ENCODE data around the gene CACNA1B. TPM values are rescaled to one million over a fixed set of nuclear protein-coding genes. Genes with fewer than 3 reads are reported as not detected.

CACNA1B gene
- total and polyA plus RNA-seq, 9 donors: 0.01 to 3.8 (median 0.16) TPM; not detected in 1

DNA sequence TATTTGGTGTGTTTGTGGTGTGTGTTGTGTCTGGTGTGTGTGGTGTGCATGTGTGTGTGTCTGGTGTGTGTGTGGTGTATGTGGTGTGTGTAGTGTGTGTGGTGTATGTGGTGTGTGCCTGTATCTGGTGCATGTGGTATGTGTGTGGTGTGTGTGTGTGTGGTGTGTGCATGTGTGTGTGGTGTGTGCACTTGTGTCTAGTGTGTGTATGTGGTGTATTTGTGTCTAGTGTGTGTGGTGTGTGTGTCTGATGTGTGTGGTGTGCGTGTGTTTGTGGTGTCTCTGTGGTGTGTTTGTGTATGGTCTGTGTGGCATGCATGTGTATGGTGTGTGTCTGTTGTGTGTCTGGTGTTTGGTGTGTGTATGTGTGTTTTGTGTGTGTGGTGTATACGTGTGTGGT is 71.1 kb downstream of the CACNA1B start:
- H3K36me3 ChIP-seq: no peaks in the 10 kb centered on the region
- 89 to 92% (median 90%) methylated on average over 2 of the region's 2 CpGs for WGBS, 3 donors
- no peaks in the 10 kb centered on the region for H3K4me1 ChIP-seq (ENCODE audit: insufficient read depth)
- H3K27me3 ChIP-seq: no peaks in the 10 kb centered on the region
- intact Hi-C loops (cut with DNase I): no loop called here
- DNase-seq: no peak
- H3K9me3 ChIP-seq: no peaks in the 10 kb centered on the region
- H3K27ac ChIP-seq: no peak overlapping the region
- H3K4me3 ChIP-seq: no peak overlapping the region
- no peak for TF ChIP-seq POLR2A (IDR thresholded peaks at IDR 0.05)

DNA sequence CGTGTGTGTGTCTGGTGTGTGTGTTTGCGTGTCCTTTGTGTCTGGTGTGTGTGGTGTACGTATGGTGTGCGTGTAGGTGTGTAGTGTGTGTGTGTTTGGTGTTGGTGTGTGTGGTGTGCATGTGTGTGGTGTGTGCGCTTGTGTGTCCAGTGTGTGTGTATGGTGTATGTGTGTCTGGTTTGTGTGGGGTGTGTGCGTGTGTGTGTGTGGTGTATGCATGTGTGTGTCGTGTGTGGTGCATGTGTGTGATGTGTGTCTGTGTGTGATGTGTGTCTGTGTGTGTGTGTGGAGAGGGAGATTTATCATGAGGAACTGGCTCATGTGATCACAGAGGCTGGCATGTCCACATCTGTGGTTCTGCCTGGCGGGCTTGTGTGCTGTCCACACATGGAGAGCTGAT is 71.7 kb downstream of the CACNA1B start:
- Histone ChIP-seq H3K27ac (no peak overlapping the region), H3K27me3 (no peaks in the 10 kb centered on the region), H3K4me1 (ENCODE audit: insufficient read depth) (no peaks in the 10 kb centered on the region), H3K4me3 (no peak overlapping the region), H3K9me3 (no peaks in the 10 kb centered on the region), H3K36me3 (no peaks in the 10 kb centered on the region)
- WGBS, 3 donors: 88 to 95% (median 89%) methylated on average over 8 of the region's 8 CpGs
- intact Hi-C loops (cut with DNase I): no loop called here
- TF ChIP-seq CTCF (IDR thresholded peaks at IDR 0.05) (no peak), POLR2A (IDR thresholded peaks at IDR 0.05) (no peak), EP300 (IDR thresholded peaks at IDR 0.05) (no peak)
- no peak for DNase-seq

GRCh38 chr9:137951107-137951506 is 73.5 kb downstream of the CACNA1B start:
- Histone ChIP-seq H3K27ac (no peak overlapping the region), H3K27me3 (no peaks in the 10 kb centered on the region), H3K4me3 (no peak overlapping the region), H3K36me3 (no peaks in the 10 kb centered on the region), H3K4me1 (ENCODE audit: insufficient read depth) (no peaks in the 10 kb centered on the region), H3K9me3 (no peaks in the 10 kb centered on the region)
- WGBS, 3 donors: 61 to 71% (median 65%) methylated on average over 8 of the region's 8 CpGs
- intact Hi-C loops (cut with DNase I): no loop called here
- TF ChIP-seq POLR2A (IDR thresholded peaks at IDR 0.05): no peak
- TF ChIP-seq EP300 (IDR thresholded peaks at IDR 0.05): no peak
- TF ChIP-seq CTCF (IDR thresholded peaks at IDR 0.05): no peak
- DNase-seq: no peak

DNA sequence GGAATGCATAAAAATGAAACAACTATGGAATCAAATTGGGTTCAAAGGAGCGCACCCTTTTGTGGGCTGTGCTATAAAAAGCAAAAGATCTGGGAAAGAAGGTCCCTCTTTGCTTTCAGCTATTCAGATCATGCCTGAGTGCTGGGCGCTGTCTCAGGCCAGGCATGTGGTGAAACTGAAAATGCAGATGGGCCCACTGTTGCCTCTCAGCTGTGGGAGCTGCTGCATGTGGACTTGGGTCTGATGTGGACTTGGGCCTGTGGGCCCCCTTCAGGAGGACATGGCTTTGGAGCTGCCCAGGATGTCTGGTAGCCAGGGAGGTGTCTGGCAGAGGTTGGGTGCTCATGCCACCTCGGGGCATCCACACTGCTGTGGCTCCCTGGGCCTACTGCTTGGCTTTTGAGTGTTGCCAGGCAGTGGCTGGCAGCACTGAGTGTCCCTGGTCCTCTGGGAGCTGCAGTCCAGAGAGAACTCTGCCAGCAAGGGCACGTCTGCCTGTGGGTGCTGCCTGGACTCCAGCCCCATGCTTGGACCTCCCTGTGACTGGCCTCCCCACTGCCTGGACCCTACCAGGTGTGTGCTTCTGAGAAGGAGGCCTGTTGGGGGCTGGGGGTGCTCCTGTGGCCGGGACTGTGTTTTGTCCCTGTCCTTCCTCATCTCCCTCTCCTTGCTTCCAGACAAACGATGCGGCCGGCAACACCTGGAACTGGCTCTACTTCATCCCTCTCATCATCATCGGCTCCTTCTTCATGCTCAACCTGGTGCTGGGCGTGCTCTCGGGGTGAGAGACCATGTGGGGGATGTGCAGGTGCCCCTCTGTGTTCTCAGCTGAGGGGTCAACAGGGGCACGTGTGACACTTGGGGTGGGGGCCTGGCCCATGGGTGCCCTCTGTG is 74.3 kb downstream of the CACNA1B start:
- 85 to 87% (median 86%) methylated on average over 12 of the region's 12 CpGs for WGBS, 3 donors
- no peak for DNase-seq
- TF ChIP-seq POLR2A (IDR thresholded peaks at IDR 0.05) (no peak), CTCF (IDR thresholded peaks at IDR 0.05) (no peak), EP300 (IDR thresholded peaks at IDR 0.05) (no peak)
- intact Hi-C loops (cut with DNase I): no loop called here
- H3K4me3 ChIP-seq: no peak overlapping the region
- H3K9me3 ChIP-seq: no peaks in the 10 kb centered on the region
- no peaks in the 10 kb centered on the region for H3K36me3 ChIP-seq
- no peak overlapping the region for H3K27ac ChIP-seq
- no peaks in the 10 kb centered on the region for H3K4me1 ChIP-seq (ENCODE audit: insufficient read depth)
- H3K27me3 ChIP-seq: no peaks in the 10 kb centered on the region

GRCh38 chr9:137952976-137953666 is 75.5 kb downstream of the CACNA1B start:
- H3K36me3 ChIP-seq: no peaks in the 10 kb centered on the region
- H3K27ac ChIP-seq: no peak overlapping the region
- H3K4me3 ChIP-seq: no peak overlapping the region
- TF ChIP-seq POLR2A (IDR thresholded peaks at IDR 0.05) (no peak), EP300 (IDR thresholded peaks at IDR 0.05) (no peak), CTCF (IDR thresholded peaks at IDR 0.05) (no peak)
- no peaks in the 10 kb centered on the region for H3K9me3 ChIP-seq
- H3K27me3 ChIP-seq: no peaks in the 10 kb centered on the region
- intact Hi-C loops (cut with DNase I): no loop called here
- DNase-seq: no peak
- no peaks in the 10 kb centered on the region for H3K4me1 ChIP-seq (ENCODE audit: insufficient read depth)
- WGBS, 3 donors: 73 to 78% (median 76%) methylated on average over 12 of the region's 12 CpGs
